Endometrial microvascular endothelial cells (primary cell): ENCODE measurements around the gene TMEM44. TPM values are rescaled to one million over a fixed set of nuclear protein-coding genes. Genes with fewer than 3 reads are reported as not detected.
"Not testable (repeated sequence)": the region's sequence is repeated elsewhere in the genome, so short reads cannot be mapped to it uniquely, and the experiment has no call there.

Experiments used
- in situ Hi-C: cut with HindIII; loops from 2 replicates; pipeline ENCODE4 v1.10.0; 2017; ENCODE audit warnings: low sequenced_read_pairs, low pct_unique_long_range_greater_than_20kb; ENCODE audit errors: inconsistent ontology term
- total RNA-seq: library from RNA; depleted of rRNA; stranded (reverse); fragments of >200 nt; gene quantifications from one replicate; pipeline ENCODE4 v1.2.3, GENCODE V29; 2015; ENCODE audit errors: inconsistent ontology term

The TMEM44 gene
- total RNA-seq, 1 donor from 2014 or later: 69.5 TPM

DNA sequence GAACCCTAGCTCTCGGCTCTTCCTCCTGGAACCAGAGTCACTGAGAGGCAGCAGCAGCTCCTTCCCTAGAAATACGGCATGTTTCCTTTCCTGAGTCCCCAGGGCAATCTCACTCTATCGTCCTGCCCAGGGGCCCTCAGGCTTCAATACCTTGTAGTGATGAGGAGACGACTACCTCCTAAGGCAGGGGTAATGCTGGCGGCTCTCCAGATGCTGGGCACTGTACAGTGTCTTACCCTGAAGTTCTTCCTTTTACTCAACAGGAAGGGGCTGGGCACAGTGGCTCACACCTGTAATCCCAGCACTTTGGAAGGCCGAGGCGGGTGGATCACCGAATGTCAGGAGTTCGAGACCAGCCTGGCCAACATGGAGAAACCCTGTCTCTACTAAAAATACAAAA lies 13.5 kb downstream of the TMEM44 start:
- in situ Hi-C loops: no loop called here

DNA sequence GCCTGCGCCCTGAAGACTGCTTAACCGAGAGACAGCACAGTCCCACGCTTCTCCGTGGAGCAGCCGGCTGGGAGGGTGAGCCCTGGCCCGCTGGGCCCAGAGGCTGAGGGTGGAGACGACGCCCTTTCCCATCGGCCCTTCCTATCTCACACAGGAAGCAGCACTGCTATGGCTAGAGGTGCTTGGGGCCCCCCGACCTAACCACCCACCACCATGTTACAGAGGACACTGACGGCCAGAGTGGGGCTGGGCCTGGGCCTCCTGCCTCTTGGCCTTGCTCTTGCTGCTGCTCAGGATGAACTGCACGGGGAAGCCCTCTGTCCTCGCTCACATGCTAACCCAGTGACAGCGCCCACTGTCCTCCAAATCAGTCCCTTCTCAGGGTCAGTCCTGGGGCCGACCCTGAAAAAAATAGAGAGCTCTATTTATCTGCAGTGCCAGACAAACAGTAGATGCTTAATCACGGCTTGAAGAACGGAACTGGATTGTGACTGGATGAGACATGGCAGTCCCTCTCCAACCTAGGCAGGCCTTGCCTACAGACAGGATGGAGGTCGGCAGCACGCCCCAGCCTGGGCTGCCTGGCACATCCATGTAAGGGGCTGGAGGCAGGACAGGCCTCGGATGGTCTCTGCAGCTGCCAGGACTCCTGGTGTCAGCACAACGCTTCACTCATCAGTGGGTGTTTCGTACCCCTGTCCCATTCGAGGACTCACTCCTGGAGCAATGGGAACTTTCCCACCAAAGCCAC lies 14.2 kb downstream of the TMEM44 start:
- in situ Hi-C loops: no loop called here

DNA sequence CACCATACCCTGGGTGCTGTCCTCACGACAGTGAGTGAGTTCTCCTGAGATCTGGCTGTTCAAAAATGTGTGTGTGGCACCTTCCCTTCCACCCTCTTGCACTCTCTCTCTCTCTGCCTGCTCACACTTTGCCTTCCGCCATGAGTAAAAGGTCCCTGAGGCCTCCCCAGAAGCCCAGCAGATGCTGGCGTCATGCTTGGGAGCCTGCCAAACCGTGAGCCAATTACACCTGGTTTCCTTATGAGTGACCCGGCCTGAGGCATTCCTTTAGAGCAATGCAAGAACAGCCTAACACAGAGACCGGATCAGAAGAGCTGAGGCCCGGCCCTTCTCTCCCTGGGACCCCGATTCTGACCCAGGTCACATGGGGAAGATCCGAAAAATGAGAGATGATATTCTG lies 15.4 kb downstream of the TMEM44 start:
- in situ Hi-C loops: no loop called here

DNA sequence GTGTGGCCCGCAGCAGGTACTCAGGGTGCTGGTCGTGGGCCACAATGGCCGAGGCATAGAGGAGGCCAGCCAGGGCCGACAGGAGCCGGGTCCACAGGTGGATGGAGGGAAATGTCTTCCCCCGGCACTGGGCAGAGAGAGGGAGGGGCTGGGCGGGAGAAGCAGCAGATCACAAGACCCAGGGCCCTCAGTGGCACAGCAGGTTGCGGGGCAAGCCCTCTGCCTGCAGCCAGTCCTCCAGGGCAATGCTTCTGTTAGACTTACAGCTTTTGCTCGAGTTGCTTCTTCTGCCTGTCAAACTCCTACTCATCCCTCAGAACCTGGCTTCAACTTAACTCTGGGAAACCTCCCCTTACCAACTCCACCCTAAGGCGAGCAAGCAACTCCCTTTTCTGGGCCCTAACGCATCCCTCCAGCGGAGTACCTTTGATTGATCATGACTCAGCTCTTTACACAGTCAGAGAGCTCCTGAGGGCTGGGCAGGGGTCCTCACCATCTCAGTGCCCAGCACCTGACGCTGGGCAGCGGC lies 16.0 kb downstream of the TMEM44 start:
- in situ Hi-C loops: no loop called here

DNA sequence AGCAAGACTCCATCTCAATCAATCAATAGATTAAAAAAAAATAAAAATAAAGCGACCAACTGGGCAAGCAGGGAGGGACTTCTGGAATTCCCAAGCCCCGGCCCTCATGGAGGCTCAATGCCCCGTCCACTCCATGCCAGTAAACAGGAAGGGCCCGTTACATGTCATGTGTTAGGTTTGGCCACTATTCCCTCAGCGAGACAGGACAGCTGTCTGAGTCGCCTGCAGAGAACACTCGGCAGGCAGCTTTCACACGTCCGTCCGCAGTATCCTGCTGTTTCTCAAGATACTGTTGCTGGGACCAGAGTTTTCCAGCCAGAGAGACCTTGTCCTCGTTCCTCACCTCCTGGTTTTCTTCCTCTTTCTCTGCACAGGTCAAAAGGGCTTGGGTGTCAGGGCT lies 18.0 kb downstream of the TMEM44 start:
- in situ Hi-C loops: no loop called here

DNA sequence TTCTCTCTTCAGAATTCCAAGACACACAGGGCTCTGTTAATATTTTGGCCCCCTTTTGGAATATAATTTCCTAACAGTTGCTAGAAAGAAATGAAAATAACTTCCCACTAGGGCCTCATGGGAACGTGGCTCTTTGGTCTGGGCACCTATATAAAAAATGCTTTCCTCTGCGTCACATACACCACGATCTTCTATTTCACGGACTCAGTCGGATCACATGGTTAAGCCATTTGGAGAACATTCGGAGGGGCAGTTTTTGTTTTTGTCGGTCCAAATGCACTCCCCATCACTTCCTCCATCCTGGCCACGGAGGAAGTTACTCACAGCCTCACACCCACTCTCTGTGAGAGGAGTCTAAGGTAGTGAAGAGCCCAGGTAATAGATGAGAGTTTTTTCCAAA lies 21.0 kb downstream of the TMEM44 start:
- in situ Hi-C loops: no loop called here

DNA sequence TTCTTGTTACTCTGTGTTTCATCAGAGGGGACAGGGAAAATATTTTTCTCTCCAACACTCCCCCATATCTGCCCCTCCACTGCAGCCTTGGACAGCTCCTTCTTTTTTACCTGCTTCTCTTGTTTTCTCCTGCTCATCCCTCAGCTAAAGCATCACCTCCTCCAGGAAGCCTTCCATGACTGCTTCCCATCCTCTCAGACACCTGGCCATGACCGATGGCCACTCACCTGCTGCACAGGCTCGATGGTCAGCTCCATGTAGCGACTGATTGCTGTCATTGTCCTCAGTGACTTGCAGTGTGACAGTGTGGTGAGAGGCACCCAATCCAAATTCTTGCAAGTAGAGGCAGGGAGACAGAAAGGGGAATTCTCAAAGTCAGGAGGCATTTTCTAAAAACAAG lies 22.5 kb downstream of the TMEM44 start:
- in situ Hi-C loops: no loop called here

DNA sequence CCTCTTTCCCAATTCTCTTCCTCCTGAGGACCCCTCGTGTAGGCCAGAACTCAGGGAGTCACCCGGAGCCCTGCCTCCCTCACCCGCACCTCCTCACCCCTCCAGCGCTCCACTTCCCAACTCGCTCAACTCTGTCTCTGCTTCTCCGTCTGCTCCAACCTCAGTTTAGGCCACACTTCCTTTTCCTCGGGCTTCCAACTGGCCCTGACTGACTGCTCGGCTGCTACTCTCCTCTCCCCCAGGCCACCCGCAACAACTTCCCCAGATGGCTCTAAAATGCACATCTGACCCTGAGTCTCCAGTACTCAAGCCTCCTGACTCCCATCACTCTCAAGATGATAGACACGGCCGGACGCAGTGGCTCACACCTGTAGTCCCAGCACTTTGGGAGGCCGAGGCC lies 23.6 kb downstream of the TMEM44 start:
- in situ Hi-C loops: no loop called here

DNA sequence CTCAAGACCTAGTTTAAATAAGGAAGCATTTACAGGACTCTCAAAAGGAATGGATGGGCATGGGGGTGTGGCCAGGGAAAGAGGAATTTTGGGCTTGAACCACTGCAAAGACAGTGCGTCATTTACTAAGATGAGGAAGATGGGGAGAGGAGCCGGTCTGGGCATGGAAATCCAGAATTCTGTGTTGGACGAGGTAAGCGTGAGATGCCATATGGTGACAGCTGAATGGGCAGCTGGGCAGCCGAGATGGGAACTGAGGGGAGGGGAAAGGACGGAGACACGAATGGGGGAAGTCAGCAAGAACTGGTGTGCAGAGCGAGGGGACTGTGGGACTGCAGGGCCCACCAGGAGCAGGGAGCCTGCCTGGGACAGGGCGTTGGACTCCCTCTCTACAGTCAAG lies 24.2 kb downstream of the TMEM44 start:
- in situ Hi-C loops: no loop called here

DNA sequence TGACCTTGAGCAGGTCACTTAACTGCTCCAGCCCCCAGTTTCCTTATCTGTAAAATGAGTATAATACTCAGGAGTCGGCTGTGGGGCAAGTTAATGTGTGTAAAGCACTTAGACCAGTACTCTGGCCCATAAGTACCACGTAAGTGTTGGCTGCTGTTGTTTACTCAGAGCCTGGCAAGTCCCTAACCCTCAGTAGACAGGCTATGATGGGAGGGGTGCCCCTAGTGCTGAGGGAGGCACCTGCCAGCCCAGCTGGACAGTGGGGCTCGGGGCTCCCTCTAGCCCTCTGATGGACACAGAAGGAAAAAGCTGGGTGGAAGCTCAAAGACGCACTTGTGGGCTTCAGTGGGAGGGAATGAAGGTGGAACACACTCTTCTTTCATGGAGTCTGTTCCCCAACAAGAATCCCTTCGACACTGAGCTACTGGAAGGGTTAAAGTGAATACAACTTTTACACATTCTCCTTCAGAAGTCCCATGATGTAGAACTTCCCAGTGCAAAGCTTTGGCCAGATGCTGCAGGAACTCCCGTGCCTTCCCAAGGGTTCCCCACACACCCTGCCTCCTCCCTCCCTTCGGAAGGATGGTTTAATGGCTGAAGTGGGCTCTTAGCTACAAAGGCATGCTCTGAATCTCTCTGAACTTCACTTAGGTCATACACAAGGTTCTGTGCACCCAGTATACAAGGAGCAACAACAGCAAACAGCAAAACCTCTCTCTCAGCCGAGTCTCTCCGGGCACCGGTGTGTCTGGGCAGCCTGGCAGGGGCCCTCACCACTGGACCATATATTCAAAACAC lies 25.4 kb downstream of the TMEM44 start:
- in situ Hi-C loops: no loop called here

DNA sequence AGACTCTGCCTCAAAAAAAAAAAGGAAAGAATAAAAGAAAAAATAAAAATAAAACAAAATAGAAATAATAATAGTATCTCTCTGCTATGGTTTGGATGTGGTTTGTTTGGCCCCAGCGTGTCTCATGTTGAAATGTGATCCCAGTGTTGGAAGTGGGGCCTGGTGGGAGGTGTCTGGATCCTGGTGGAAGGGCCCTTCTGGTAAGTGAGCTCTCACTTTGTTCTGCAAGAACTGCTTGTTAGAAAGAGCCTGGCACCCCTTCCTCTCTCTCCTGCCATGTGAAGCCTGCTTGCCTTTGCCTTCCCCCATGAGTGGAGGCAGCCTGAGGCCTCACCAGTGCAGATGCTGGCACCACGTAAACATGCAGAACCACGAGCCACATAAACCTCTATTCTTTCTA lies 26.3 kb downstream of the TMEM44 start:
- in situ Hi-C loops: no loop called here

DNA sequence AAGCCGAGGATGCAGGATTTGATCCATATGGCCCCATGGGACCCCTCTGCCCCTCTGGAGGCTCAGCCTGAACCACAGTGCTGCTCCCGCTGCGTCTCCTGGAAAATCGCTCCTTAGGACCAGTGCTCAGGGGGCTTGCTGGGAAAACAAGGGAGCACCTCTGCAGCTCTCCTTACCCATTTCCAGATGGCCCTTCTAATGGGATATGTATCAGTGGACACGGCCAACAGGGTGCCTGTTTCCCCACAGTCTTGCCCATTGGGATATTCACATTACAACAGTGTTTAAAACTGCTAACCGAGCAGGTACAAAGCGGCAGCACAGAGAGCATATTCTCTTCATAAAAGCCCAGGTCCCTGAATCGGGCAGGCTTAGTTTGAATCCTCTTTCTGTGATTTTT lies 27.1 kb downstream of the TMEM44 start:
- in situ Hi-C loops: no loop called here

DNA sequence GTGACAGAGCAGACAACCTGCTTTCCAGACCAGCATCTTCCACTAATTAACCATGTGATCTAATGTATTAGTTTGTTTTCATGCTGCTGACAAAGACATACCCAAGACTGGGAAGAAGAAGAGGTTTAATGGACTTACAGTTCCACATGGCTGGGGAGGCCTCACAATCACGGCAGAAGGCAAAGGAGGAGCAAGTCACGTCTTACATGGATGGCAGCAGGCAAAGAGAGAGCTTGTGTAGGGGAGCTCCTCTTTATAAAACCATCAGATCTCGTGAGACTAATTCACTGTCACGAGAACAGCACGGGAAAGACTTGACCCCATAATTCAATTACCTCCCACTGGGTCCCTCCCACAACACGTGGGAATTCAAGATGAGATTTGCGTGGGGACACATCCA lies 27.9 kb downstream of the TMEM44 start:
- in situ Hi-C loops: not testable (repeated sequence)

DNA sequence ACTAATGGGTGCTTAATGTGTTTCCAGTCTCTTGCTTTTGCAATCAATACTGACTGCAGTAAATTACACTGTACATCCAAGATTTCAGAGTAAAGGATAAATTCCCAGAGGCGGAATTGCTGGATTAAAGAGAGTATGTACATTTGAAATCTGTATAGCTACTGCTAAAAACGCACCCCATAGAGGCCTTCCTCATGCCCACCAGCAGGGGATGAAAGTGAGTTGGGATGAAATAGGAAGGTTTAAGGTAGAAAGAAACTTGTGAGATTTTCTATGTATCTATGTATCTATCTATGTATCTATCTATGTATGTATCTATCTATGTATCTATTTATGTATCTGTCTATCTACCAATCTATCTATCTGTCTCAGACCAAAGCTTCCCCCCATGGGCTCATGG lies 28.4 kb downstream of the TMEM44 start:
- in situ Hi-C loops: no loop called here

DNA sequence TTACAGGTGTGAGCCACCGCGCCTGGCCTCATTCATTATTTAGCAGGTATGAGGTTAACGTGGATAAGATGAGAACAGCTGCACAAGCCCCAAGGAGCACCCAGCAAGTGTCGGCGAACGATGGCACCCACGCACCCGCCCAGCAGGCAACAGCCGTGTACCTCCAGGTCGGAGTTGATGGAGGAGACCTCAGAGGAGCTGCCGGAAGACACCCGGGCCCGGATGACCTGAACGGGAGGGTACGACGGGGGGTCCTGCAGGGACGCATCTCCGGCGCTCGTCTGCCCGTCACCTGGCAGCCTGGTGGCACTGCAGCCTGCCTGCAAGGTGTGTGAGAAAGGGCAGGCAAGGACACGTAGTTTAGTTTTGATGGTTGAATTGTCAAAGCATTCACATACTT lies 29.1 kb downstream of the TMEM44 start:
- in situ Hi-C loops: no loop called here

DNA sequence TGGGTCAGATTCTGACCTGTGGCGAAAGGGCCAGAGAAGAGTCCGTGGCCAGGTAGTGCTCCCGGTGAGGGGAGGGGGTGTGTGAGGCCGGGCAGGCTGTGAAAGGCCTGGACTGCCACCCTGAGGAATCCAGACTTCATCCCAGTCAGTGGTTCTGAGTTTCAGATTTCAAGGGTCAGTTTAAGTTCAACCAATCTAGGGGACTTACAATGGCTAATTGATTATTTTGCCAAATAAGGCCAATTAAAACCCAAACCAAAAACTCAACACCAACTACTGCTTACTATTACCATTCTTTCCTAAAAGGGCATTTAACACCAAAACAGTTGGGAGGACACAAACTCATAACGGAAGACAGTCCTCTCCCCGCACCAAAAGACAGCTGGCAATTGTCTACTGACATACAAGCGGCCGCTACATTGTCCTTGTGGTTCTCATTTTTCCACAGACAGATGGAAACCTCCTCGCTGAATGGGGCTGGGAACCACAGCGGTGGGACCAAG lies 30.5 kb downstream of the TMEM44 start:
- in situ Hi-C loops: no loop called here

DNA sequence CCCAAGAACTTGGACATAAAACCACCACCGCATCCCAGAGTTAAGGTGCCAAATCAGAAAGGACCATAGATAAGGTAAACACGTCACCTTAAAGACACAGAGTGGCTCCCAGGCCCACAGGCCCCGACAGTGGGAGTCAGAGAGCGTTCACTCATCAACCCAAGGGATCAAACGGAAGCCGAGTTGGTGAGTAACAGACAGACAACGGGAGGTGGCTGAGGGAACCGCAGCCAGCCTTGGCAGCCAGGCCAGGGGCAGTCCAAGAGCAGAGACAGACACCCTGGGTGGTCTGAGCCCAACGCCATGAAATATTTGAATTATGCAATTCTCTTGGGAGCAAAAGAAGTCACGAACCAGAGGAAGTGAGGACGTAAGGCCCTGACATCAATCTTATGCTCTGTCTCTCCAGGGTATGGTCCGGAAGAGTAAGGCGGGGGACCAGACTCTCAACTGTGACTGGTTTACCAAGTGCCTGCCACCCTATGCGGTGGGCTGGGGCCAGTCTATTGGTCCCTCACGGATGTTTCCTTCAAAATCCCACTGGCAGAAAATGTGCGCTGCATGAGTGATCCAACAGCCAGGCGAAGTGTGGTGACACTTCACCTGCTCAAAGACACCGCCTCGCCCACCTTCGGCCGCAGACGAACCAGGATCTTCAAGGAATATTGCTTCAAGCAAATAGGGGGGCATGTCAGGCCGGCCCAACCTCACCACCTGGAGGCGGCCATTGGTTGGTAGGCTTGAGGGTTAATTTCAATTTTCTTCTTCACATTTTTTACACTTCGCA lies 34.3 kb downstream of the TMEM44 start:
- in situ Hi-C loops: no loop called here

DNA sequence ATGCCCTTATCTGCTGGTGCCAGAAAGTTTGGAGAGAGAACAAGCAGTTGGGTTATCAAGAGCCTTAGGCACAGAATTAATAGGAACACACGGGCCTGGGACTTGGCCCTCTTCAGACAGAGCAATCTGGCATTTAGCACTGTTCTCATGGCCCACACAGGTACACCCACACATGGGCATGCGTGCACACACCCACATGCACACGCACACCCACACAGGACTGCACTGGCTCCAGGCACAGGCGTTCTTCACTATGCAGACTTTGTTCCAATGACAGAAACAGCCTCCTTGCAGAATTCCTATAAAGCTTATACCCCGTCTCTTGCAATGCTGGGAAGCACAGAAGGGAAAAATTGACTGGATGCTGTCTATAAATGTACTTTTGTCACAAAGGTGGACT lies 36.3 kb downstream of the TMEM44 start:
- in situ Hi-C loops: no loop called here
